ENCODE data around the gene HOGA1. TPM values are rescaled to one million over a fixed set of nuclear protein-coding genes. Genes with fewer than 3 reads are reported as not detected.

Gene HOGA1
- total and polyA plus RNA-seq, 3 experiments from 2014 or later: not detected

GRCh38 chr10:97618733-97619132 is 34.5 kb downstream of the HOGA1 start:
- POLR2A ChIA-PET: no interaction called here

DNA sequence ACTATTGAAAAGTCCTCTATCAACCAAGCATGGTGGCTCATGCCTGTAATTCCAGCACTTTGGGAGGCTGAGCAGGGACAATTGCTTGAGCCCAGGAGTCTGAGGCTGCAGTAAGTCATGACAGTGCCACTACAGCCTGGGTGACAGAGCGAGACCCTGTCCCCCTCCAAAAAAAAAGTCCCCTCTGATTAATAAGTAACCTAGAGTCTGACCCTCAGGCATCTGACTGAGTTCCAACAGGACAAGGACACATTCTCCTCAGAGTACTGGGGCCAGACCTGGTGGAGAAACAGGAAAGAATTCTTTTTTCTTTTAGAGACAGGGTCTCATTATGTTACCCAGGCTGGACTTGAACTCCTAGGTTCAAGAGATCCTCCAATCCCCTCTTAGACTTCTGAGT is 39.1 kb downstream of the HOGA1 start:
- Mint-ChIP-seq H3K27me3 (no peaks in the 10 kb centered on the region), H3K9me3 (no peaks in the 10 kb centered on the region), H3K4me3 (no peak overlapping the region), H3K27ac (no peak overlapping the region), H3K4me1 (no peaks in the 10 kb centered on the region), H3K36me3 (no peaks in the 10 kb centered on the region)
- Histone ChIP-seq H3K27me3 (ENCODE audit: insufficient read depth, low read length, poor library complexity, severe bottlenecking) (no peaks in the 10 kb centered on the region), H3K4me3 (ENCODE audit: low read length) (no peak overlapping the region), H3K36me3 (ENCODE audit: insufficient read depth, low read length) (no peaks in the 10 kb centered on the region), H3K9me3 (ENCODE audit: low read length) (no peaks in the 10 kb centered on the region), H3K27ac (ENCODE audit: low read depth, low read length) (no peak overlapping the region), H3K4me1 (ENCODE audit: insufficient read depth, low read length) (no peaks in the 10 kb centered on the region)
- ChIA-PET CTCF (no interaction called here), POLR2A (no interaction called here)
- no peak for DNase-seq

More at GRCh38 chr10:97618733-97619132, 34.5 kb downstream of the HOGA1 start:
- H3K4me3 ChIP-seq (ENCODE audit: low read length): no peak overlapping the region
- no peak overlapping the region for H3K4me3 Mint-ChIP-seq
- H3K4me1 Mint-ChIP-seq: no peaks in the 10 kb centered on the region
- H3K9me3 Mint-ChIP-seq: no peaks in the 10 kb centered on the region
- no peaks in the 10 kb centered on the region for H3K27me3 ChIP-seq (ENCODE audit: insufficient read depth, low read length, poor library complexity, severe bottlenecking)
- H3K27me3 Mint-ChIP-seq: no peaks in the 10 kb centered on the region
- H3K36me3 Mint-ChIP-seq: no peaks in the 10 kb centered on the region
- no peak overlapping the region for H3K27ac ChIP-seq (ENCODE audit: low read depth, low read length)
- no peaks in the 10 kb centered on the region for H3K9me3 ChIP-seq (ENCODE audit: low read length)
- H3K27ac Mint-ChIP-seq: no peak overlapping the region
- no peaks in the 10 kb centered on the region for H3K4me1 ChIP-seq (ENCODE audit: insufficient read depth, low read length)
- H3K36me3 ChIP-seq (ENCODE audit: insufficient read depth, low read length): no peaks in the 10 kb centered on the region
- CTCF ChIA-PET: interaction anchor here (0.6 kb wide), 1 partner anchor 113 kb away, joined by 3 read pairs; no protein-coding TSS in a partner anchor
- no peak for DNase-seq

GRCh38 chr10:97627731-97628130 is 43.5 kb downstream of the HOGA1 start:
- Mint-ChIP-seq H3K27me3 (no peaks in the 10 kb centered on the region), H3K27ac (peak overlapping the region in 2 of 8 donors; percentile 38 to 59), H3K36me3 (no peaks in the 10 kb centered on the region), H3K4me1 (peaks cover 4 to 5% (median 5%) of the 10 kb centered on the region in 3 donors), H3K4me3 (no peak overlapping the region), H3K9me3 (no peaks in the 10 kb centered on the region)
- peaks cover 3% of the 10 kb centered on the region for H3K4me1 ChIP-seq (ENCODE audit: insufficient read depth, low read length)
- no peak overlapping the region for H3K27ac ChIP-seq (ENCODE audit: low read depth, low read length)
- ChIA-PET POLR2A (interaction anchor here (0.6 kb wide), 1 partner anchor 362 kb away, joined by 3 read pairs; no protein-coding TSS in a partner anchor), CTCF (no interaction called here)
- H3K27me3 ChIP-seq (ENCODE audit: insufficient read depth, low read length, poor library complexity, severe bottlenecking): no peaks in the 10 kb centered on the region
- H3K4me3 ChIP-seq (ENCODE audit: low read length): no peak overlapping the region
- H3K9me3 ChIP-seq (ENCODE audit: low read length): no peaks in the 10 kb centered on the region
- no peaks in the 10 kb centered on the region for H3K36me3 ChIP-seq (ENCODE audit: insufficient read depth, low read length)
- DNase-seq: no peak

- ChIA-PET CTCF (no interaction called here), POLR2A (no interaction called here)
- Histone ChIP-seq H3K27me3 (ENCODE audit: insufficient read depth, low read length, poor library complexity, severe bottlenecking) (no peaks in the 10 kb centered on the region), H3K4me1 (ENCODE audit: insufficient read depth, low read length) (peaks cover 6% of the 10 kb centered on the region), H3K27ac (ENCODE audit: low read depth, low read length) (no peak overlapping the region), H3K9me3 (ENCODE audit: low read length) (no peaks in the 10 kb centered on the region), H3K36me3 (ENCODE audit: insufficient read depth, low read length) (no peaks in the 10 kb centered on the region), H3K4me3 (ENCODE audit: low read length) (no peak overlapping the region)
- Mint-ChIP-seq H3K36me3 (peaks cover 0 to 4% (median 1%) of the 10 kb centered on the region in 3 donors), H3K4me3 (peak overlapping the region in 1 of 7 donors; percentile 59), H3K4me1 (peaks cover 7 to 10% (median 8%) of the 10 kb centered on the region in 3 donors), H3K9me3 (no peaks in the 10 kb centered on the region), H3K27me3 (peaks cover 0 to 1% of the 10 kb centered on the region in 2 donors), H3K27ac (peak overlapping the region in 1 of 8 donors; percentile 38)
- no peak for DNase-seq
These were observed 44.0 kb downstream of the HOGA1 start for GRCh38 chr10:97628228-97628627.

GRCh38 chr10:97629289-97629688 is 45.1 kb downstream of the HOGA1 start:
- H3K4me3 Mint-ChIP-seq: peak overlapping the region in 1 of 7 donors; percentile 19
- H3K27me3 ChIP-seq (ENCODE audit: insufficient read depth, low read length, poor library complexity, severe bottlenecking): no peaks in the 10 kb centered on the region
- peaks cover 0 to 3% of the 10 kb centered on the region in 2 donors for H3K27me3 Mint-ChIP-seq
- no peak overlapping the region for H3K27ac ChIP-seq (ENCODE audit: low read depth, low read length)
- peaks cover 6% of the 10 kb centered on the region for H3K4me1 ChIP-seq (ENCODE audit: insufficient read depth, low read length)
- no peaks in the 10 kb centered on the region for H3K36me3 ChIP-seq (ENCODE audit: insufficient read depth, low read length)
- ChIA-PET POLR2A (no interaction called here), CTCF (interaction anchor here (0.9 kb wide), 1 partner anchor 10 kb away, joined by 3 read pairs; no protein-coding TSS in a partner anchor)
- no peaks in the 10 kb centered on the region for H3K9me3 Mint-ChIP-seq
- H3K27ac Mint-ChIP-seq: no peak overlapping the region
- no peak for DNase-seq
- peaks cover 0 to 8% (median 3%) of the 10 kb centered on the region in 3 donors for H3K36me3 Mint-ChIP-seq
- H3K4me1 Mint-ChIP-seq: peaks cover 14 to 17% (median 15%) of the 10 kb centered on the region in 3 donors
- no peak overlapping the region for H3K4me3 ChIP-seq (ENCODE audit: low read length)
- no peaks in the 10 kb centered on the region for H3K9me3 ChIP-seq (ENCODE audit: low read length)

DNA sequence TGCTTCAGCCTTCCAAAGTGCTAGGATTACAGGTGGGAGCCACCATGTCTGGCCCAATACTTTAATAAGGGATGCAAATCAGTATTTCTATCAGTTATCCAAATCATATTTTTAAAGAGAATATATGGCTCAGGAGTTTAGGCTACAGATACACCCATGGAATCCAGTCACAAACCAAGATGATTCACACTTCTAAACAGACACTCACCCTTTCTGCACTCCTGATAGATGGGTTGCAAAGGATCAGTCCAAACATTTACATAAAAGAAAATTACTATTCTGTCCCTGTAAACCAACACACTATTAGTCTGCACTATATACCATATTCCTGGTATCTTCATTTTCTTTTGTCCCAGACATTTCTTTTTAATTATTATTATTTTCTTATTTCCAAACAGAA is 46.9 kb downstream of the HOGA1 start:
- CTCF ChIA-PET: no interaction called here
- Histone ChIP-seq H3K4me1 (ENCODE audit: insufficient read depth, low read length) (peaks cover 6% of the 10 kb centered on the region), H3K27me3 (ENCODE audit: insufficient read depth, low read length, poor library complexity, severe bottlenecking) (no peaks in the 10 kb centered on the region), H3K9me3 (ENCODE audit: low read length) (no peaks in the 10 kb centered on the region), H3K27ac (ENCODE audit: low read depth, low read length) (no peak overlapping the region), H3K36me3 (ENCODE audit: insufficient read depth, low read length) (no peaks in the 10 kb centered on the region), H3K4me3 (ENCODE audit: low read length) (no peak overlapping the region)
- Mint-ChIP-seq H3K27me3 (peaks cover 0 to 3% of the 10 kb centered on the region in 2 donors), H3K36me3 (peaks cover 0 to 8% (median 3%) of the 10 kb centered on the region in 3 donors), H3K9me3 (no peaks in the 10 kb centered on the region), H3K27ac (peak overlapping the region in 1 of 8 donors; percentile 36), H3K4me1 (peaks cover 14 to 17% (median 15%) of the 10 kb centered on the region in 3 donors), H3K4me3 (peak overlapping the region in 2 of 7 donors; percentile 23 to 50)
- POLR2A ChIA-PET: no interaction called here
- DNase-seq: no peak

DNA sequence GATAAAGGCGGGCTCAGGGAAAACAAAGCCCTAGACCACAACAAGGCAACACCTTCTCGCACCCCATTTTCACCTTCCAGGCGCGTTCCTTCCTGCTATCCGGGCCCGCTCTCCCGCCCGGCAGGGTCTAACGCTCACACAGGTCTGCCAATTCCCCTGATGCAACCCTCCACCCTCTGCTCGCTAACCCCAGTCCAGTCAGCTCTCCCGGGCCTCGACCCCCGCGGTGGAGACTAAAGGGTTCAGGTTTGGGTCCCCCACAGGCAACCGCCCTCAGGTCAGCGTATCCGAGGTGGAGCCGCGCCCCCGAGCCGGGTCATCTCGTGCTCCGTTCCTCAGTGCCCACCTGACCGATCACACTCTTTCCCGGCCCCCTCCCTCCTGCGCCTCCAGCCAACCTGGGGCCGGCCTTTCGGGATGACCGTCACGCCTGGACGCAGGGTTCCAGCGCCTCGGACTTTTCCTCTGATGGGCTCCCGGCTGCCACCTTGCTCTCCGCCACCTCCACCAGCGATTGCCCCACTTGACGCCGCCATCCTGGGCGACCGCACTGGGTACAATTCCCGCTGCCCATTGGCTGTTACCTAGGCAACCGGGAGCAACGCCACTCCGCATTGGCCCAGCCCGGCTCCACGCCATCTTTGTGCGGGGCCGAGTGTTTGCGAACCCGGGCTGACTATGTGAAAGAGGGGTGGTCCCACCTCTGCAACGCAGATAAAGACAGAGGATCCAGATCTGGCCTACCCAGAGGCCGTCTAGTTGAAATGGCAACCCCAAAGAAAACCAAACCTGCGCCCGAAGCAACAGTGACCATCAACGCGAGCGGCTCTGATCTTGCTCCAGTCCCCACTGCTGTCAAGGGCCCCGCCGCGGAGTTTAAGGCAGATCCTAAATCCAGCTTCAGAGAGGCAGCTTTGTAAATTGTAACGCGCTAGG is 49.0 kb downstream of the HOGA1 start, which contains the start of gene MORN4:
Gene MORN4 (minus strand): TSS at position 552 of the 936 bp plus-strand sequence. CDS start 13,847 bp downstream, outside the sequence.
- Mint-ChIP-seq H3K4me1 (peaks cover 14 to 17% (median 15%) of the 10 kb centered on the region in 3 donors), H3K36me3 (peaks cover 0 to 8% (median 3%) of the 10 kb centered on the region in 3 donors), H3K4me3 (peak within 1 kb of the TSS; percentile 96 to 99 (median 98)), H3K9me3 (no peaks in the 10 kb centered on the region), H3K27me3 (peaks cover 0 to 3% of the 10 kb centered on the region in 2 donors), H3K27ac (peak within 1 kb of the TSS; percentile 70 to 95 (median 90))
- Histone ChIP-seq H3K27ac (ENCODE audit: low read depth, low read length) (peak within 1 kb of the TSS; percentile 25), H3K4me3 (ENCODE audit: low read length) (peak within 1 kb of the TSS; percentile 68), H3K9me3 (ENCODE audit: low read length) (no peaks in the 10 kb centered on the region), H3K4me1 (ENCODE audit: insufficient read depth, low read length) (peaks cover 6% of the 10 kb centered on the region), H3K27me3 (ENCODE audit: insufficient read depth, low read length, poor library complexity, severe bottlenecking) (no peaks in the 10 kb centered on the region), H3K36me3 (ENCODE audit: insufficient read depth, low read length) (no peaks in the 10 kb centered on the region)
- peak; percentile 85 to 95 (median 89) for DNase-seq
- ChIA-PET POLR2A (no interaction called here), CTCF (no interaction called here)

- peak overlapping the region; percentile 68 for H3K4me3 ChIP-seq (ENCODE audit: low read length)
- peaks cover 6% of the 10 kb centered on the region for H3K4me1 ChIP-seq (ENCODE audit: insufficient read depth, low read length)
- Mint-ChIP-seq H3K4me1 (peaks cover 14 to 17% (median 15%) of the 10 kb centered on the region in 3 donors), H3K4me3 (peak overlapping the region; percentile 96 to 99 (median 98)), H3K36me3 (peaks cover 0 to 8% (median 3%) of the 10 kb centered on the region in 3 donors), H3K9me3 (no peaks in the 10 kb centered on the region), H3K27me3 (peaks cover 0 to 3% of the 10 kb centered on the region in 2 donors), H3K27ac (peak overlapping the region in 7 of 8 donors; percentile 51 to 94 (median 88))
- CTCF ChIA-PET: no interaction called here
- POLR2A ChIA-PET: no interaction called here
- no peak overlapping the region for H3K27ac ChIP-seq (ENCODE audit: low read depth, low read length)
- DNase-seq: peak in 1 of 5 donors; percentile 1
- no peaks in the 10 kb centered on the region for H3K27me3 ChIP-seq (ENCODE audit: insufficient read depth, low read length, poor library complexity, severe bottlenecking)
- no peaks in the 10 kb centered on the region for H3K9me3 ChIP-seq (ENCODE audit: low read length)
- H3K36me3 ChIP-seq (ENCODE audit: insufficient read depth, low read length): no peaks in the 10 kb centered on the region
These were observed 49.7 kb downstream of the HOGA1 start for GRCh38 chr10:97633921-97634320.
